HG03378 (cell line): ENCODE measurements around the gene OR6Y1.

ENCODE experiments used
- ATAC-seq: cut with Tn5 transposase; IDR thresholded peaks from one replicate; pipeline ENCODE4 v1.9.1; 2021; ENCODE audit warnings: mild to moderate bottlenecking, moderate library complexity; ENCODE audit not compliant: unreplicated experiment

Gene OR6Y1

GRCh38 chr1:158506369-158506987, 47.7 kb downstream of the OR6Y1 start:
- no peak for ATAC-seq

- no peak for ATAC-seq
These were observed 57.8 kb downstream of the OR6Y1 start for GRCh38 chr1:158496374-158496773.

- ATAC-seq = no peak
These were observed 59.4 kb downstream of the OR6Y1 start for GRCh38 chr1:158494796-158495195.
